Measurements from ENCODE around the gene BTK.

BTK gene

DNA sequence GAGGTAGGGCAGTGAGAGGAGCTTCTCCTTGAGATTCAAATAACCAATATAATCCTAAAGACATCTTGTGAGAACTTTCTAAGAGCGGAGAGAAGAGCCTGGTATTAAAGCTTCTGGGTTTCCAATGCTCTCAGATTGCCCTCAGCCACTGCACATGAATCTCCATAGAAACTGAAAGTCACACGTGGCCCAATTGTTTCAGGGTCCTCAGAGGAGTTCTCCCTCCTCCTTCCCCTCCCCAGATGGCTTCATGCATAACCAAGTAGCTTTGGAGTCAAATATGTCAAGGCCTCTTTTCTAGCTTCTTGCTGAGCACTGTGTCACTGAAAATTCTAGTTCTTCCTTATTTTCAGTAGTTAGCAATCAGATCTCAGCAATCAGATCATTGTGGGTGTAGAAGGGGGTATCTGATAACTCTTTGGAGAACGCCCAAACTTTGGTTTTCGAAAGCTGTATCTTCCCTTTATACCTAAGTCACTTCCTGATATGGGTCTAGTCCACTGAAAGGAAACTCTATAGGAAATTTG, 2.2 kb downstream of the BTK start:
- H3K36me3 ChIP-seq (replicated peaks) = no peaks in the 10 kb centered on the region
- H3K27ac ChIP-seq = no peak overlapping the region
- H3K4me3 ChIP-seq (ENCODE audit: low read depth, low read length) = no peak overlapping the region
- in situ Hi-C loops (cut with HindIII; ENCODE audit: low pct_ligation_motif_present, low sequenced_read_pairs) = no loop called here
- no peaks in the 10 kb centered on the region for H3K27me3 ChIP-seq (replicated peaks)
- TF ChIP-seq CTCF (IDR thresholded peaks at IDR 0.05; ENCODE audit: low read depth, low read length, missing control alignments) = no peak
- DNase-seq = no peak

DNA sequence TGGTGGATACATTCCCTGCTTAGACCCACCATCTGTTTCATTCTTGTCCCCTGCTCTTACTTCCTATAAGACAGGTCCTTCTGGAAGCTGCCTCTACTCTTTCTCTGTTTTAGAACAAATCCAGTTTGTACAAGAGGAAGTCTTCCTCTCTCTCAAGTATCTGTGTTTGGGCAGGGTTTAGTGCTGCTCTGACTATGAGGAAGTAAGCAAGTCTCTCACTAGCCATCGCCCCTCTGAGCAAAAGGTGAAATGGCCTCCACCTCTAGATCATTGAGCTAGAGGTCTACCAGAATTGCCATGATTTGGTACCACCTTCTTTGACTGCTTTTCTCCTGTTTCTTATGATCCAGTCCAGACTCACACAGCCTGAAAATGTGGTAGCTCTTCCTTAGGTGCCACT, 8.4 kb downstream of the BTK start:
- in situ Hi-C loops (cut with HindIII; ENCODE audit: low pct_ligation_motif_present, low sequenced_read_pairs) = no loop called here
- Histone ChIP-seq H3K36me3 (replicated peaks) (no peaks in the 10 kb centered on the region), H3K27ac (no peak overlapping the region), H3K4me3 (ENCODE audit: low read depth, low read length) (no peak overlapping the region), H3K27me3 (replicated peaks) (no peaks in the 10 kb centered on the region)
- TF ChIP-seq CTCF (IDR thresholded peaks at IDR 0.05; ENCODE audit: low read depth, low read length, missing control alignments) = no peak
- DNase-seq = no peak

DNA sequence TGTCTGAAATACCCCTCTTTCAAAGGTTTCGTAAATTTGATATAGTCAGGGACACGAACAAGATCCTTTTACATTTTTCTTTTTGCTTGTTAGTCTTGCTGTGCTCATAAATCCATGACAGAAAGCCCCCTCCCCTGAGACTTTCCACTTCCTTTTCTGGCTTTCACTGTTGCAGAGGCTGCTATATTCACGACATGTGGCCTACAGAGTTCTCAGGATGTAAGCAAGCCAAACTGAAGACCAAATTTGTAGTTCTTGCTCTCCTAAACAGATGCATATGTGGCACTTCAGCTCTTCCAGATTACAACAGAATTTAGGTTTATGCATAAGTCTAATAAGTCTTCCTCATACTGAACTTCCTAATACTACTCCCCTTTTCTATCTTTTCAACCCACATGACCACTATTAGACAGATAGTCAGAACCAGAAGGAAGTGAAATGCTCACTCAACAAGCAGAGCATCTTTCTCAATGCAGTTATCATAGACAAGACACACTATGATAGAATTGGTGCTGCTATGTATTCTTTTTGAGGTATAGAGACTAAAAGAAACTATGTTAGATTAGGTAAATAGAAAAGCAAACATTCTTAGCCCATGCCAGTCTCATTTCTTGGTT, 15.0 kb downstream of the BTK start:
- TF ChIP-seq CTCF (IDR thresholded peaks at IDR 0.05; ENCODE audit: low read depth, low read length, missing control alignments) = no peak
- in situ Hi-C loops (cut with HindIII; ENCODE audit: low pct_ligation_motif_present, low sequenced_read_pairs) = no loop called here
- DNase-seq = no peak
- no peak overlapping the region for H3K27ac ChIP-seq
- no peak overlapping the region for H3K4me3 ChIP-seq (ENCODE audit: low read depth, low read length)
- no peaks in the 10 kb centered on the region for H3K27me3 ChIP-seq (replicated peaks)
- H3K36me3 ChIP-seq (replicated peaks) = no peaks in the 10 kb centered on the region

GRCh38 chrX:101369687-101370086, 16.3 kb downstream of the BTK start:
- Histone ChIP-seq H3K27ac (no peak overlapping the region), H3K4me3 (ENCODE audit: low read depth, low read length) (no peak overlapping the region), H3K27me3 (replicated peaks) (no peaks in the 10 kb centered on the region), H3K36me3 (replicated peaks) (no peaks in the 10 kb centered on the region)
- in situ Hi-C loops (cut with HindIII; ENCODE audit: low pct_ligation_motif_present, low sequenced_read_pairs) = no loop called here
- DNase-seq = no peak
- no peak for TF ChIP-seq CTCF (IDR thresholded peaks at IDR 0.05; ENCODE audit: low read depth, low read length, missing control alignments)

- Histone ChIP-seq H3K36me3 (replicated peaks) (no peaks in the 10 kb centered on the region), H3K4me3 (ENCODE audit: low read depth, low read length) (no peak overlapping the region), H3K27ac (no peak overlapping the region), H3K27me3 (replicated peaks) (no peaks in the 10 kb centered on the region)
- in situ Hi-C loops (cut with HindIII; ENCODE audit: low pct_ligation_motif_present, low sequenced_read_pairs) = no loop called here
- TF ChIP-seq CTCF (IDR thresholded peaks at IDR 0.05; ENCODE audit: low read depth, low read length, missing control alignments) = no peak
- no peak for DNase-seq
Measured at GRCh38 chrX:101368800-101369199, 17.2 kb downstream of the BTK start.

DNA sequence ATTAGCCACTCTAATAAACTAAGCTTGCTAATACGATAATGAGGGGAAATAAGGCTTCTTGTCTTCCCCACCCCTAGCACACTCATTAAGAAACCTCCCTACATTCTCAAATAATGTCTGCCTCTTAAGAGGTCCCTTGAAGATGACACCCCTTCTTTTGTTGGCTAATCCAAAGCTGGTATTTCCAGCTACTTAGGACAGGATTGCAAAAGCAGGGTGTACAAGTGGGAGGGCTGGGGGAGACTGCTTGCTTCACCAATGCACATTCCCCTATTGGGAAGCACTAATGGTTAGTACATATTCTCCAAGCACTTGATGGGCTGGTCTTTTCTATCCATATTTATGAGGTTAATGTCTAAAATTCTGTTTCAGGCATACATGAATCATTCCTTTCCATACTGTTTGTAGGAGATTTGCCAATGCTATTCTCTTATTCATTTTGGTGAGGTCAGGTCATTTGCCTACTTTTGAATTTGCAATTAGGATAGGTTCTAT, 20.6 kb downstream of the BTK start:
- in situ Hi-C loops (cut with HindIII; ENCODE audit: low pct_ligation_motif_present, low sequenced_read_pairs) = no loop called here
- H3K4me3 ChIP-seq (ENCODE audit: low read depth, low read length) = no peak overlapping the region
- H3K27ac ChIP-seq = no peak overlapping the region
- DNase-seq = no peak
- no peaks in the 10 kb centered on the region for H3K36me3 ChIP-seq (replicated peaks)
- TF ChIP-seq CTCF (IDR thresholded peaks at IDR 0.05; ENCODE audit: low read depth, low read length, missing control alignments) = no peak
- no peaks in the 10 kb centered on the region for H3K27me3 ChIP-seq (replicated peaks)

All from brain microvascular endothelial cell (primary cell).